Subcutaneous adipose tissue (tissue), 4 donors: ENCODE data around the gene FMOD. TPM values are rescaled to one million over a fixed set of nuclear protein-coding genes. Genes with fewer than 3 reads are reported as not detected.

Experiments
- CTCF ChIP-seq: fragments of 450-650 bp; IDR thresholded peaks from one replicate; pipeline ENCODE4 v1.5.1; 2016; ENCODE audit warnings: low read depth, mild to moderate bottlenecking, control low read depth, antibody characterized with exemption, moderate library complexity
- total RNA-seq, 4 donors: library from RNA; depleted of rRNA; stranded (reverse); fragments of >200 nt; gene quantifications; one replicate each; pipeline ENCODE4 v1.1.0, GENCODE V29; 2016

Gene FMOD
- total RNA-seq, 4 donors from 2014 or later, result 39.6 to 164 (median 67.1) TPM

GRCh38 chr1:203324105-203325025 lies 26.6 kb downstream of the FMOD start:
- no peak for TF ChIP-seq CTCF

- no peak for TF ChIP-seq CTCF
Observed at GRCh38 chr1:203323587-203323986, 27.3 kb downstream of the FMOD start.

GRCh38 chr1:203322500-203323179 lies 28.3 kb downstream of the FMOD start:
- no peak for TF ChIP-seq CTCF

- no peak for TF ChIP-seq CTCF
Observed at GRCh38 chr1:203321273-203322052, 29.5 kb downstream of the FMOD start.

GRCh38 chr1:203320591-203321272 lies 30.2 kb downstream of the FMOD start:
- TF ChIP-seq CTCF, result no peak

GRCh38 chr1:203318229-203318517 lies 32.7 kb downstream of the FMOD start:
- no peak for TF ChIP-seq CTCF
